Measurements from ENCODE around the gene SDK1.

DNA sequence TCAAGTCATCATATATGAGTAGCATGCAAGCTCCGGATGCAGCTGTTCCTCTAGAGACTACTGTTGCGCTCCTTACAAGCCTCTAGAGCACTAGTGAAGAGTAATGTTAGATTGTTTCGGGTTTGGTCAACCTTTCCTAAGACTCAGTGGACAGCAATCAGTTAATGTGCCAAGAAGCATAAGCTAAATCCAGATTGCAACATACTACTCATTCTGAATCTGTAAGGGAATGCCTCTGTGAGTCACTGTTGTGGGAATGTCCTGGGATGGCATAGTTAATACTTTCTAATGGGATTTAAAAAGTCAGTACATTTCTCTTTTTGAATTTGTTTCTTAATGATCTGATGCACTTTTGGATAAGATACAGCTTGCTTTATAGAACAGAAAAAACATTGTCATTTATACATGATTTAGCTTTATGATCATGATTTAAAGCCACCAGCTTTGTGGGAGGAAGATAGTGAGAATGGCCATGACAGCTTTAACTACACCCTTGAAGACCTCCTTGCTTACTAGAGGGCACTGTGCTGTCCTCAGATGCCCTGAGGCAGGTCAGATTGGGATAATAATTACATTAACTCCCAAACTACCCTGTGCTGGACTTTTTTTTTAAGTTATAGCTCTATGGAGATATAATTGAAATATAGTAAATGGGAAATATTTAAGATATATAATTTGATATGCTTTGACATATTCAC lies 138.4 kb downstream of the SDK1 start:
- TF ChIP-seq, protein P1, sequence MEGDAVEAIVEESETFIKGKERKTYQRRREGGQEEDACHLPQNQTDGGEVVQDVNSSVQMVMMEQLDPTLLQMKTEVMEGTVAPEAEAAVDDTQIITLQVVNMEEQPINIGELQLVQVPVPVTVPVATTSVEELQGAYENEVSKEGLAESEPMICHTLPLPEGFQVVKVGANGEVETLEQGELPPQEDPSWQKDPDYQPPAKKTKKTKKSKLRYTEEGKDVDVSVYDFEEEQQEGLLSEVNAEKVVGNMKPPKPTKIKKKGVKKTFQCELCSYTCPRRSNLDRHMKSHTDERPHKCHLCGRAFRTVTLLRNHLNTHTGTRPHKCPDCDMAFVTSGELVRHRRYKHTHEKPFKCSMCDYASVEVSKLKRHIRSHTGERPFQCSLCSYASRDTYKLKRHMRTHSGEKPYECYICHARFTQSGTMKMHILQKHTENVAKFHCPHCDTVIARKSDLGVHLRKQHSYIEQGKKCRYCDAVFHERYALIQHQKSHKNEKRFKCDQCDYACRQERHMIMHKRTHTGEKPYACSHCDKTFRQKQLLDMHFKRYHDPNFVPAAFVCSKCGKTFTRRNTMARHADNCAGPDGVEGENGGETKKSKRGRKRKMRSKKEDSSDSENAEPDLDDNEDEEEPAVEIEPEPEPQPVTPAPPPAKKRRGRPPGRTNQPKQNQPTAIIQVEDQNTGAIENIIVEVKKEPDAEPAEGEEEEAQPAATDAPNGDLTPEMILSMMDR (IDR thresholded peaks at IDR 0.05): no peak
- no peak for TF ChIP-seq POLR2A (IDR thresholded peaks at IDR 0.05)

Data from uterus (tissue), 2 donors.